Stimulated activated CD8-positive, alpha-beta memory T cell treated with anti-CD3 and anti-CD28 coated beads, Interleukin-7, amount 100 ng/mL, for 4 hours (primary cell): ENCODE measurements around the gene STMN3.
"Not testable (repeated sequence)": the region's sequence is repeated elsewhere in the genome, so short reads cannot be mapped to it uniquely, and the experiment has no call there.

Source experiments
- DNase-seq, 2 donors: peaks; one replicate each; pipeline ENCODE4 v3.0.0-alpha.2; 2020; ENCODE audit warnings: low read depth in 2 of 2

The STMN3 gene

DNA sequence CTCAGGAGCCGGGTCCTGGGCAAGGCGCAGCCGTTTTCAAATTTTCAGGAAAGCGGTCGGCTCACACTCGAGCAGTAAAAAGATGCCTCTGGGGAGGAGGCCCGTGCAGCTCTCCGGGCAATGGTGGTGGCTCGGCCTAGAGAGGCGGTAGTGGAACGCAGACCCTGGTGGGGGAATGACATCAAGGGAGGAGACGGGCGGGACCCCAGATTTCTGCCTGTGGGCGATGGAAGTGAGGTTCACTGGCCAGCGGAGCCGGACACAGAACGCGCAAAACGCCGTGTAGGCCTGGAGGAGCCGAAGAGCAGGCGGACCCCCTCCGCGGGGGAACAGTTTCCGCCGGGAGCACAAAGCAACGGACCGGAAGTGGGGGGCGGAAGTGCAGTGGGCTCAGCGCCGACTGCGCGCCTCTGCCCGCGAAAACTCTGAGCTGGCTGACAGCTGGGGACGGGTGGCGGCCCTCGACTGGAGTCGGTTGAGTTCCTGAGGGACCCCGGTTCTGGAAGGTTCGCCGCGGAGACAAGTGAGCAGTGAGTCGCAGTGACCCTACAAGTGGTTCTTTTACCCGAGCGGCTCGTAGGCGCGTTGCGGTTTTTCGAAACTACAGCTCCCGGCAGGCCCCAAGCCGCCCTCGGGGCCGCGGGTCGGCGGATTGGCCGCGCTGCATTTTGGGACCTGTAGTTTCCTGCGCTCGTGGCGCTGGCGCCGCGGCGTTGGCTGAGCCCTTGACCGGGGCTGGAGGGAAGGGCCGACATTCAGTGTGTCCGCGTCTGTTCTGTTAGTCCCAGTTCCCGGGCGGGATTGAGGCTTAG, 4.9 kb upstream of the STMN3 start, which contains the start of gene RTEL1:
TSS of gene RTEL1 (plus strand) at position 376 of the 812 bp plus-strand sequence. CDS start 1,091 bp downstream, outside the sequence.
- DNase-seq = peak; percentile 76 to 82

DNA sequence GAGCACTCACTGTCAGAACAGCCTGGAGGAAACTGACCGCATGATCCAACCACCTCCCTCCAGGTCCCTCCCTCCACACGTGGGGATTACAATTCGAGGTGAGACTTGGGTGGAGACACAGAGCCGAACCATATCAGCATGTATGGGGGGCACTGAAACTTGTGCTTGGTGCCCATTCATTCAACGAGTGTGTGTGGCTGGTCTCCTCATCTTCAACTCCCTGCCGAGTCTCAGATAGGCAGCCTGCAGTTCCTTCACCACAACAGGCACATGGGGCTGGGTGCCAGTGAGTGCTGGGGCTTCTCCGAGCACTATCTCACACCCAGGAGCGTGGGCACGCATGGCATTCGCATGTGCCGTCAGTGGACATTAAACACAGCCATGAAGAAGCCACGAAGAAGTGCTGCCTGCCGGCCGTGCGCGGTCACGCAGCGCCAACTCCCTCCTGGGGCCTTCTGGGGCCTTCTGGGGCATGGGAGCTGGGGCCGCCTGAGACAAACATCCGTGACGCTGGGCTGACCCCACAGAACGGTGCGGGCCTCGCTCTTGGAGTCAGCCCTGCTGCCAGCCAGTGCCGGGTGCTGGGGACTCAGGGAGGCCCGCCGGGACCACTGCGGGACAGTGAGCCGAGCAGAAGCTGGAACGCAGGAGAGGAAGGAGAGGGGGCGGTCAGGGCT, 4.2 kb upstream of the STMN3 start:
- DNase-seq = no peak

DNA sequence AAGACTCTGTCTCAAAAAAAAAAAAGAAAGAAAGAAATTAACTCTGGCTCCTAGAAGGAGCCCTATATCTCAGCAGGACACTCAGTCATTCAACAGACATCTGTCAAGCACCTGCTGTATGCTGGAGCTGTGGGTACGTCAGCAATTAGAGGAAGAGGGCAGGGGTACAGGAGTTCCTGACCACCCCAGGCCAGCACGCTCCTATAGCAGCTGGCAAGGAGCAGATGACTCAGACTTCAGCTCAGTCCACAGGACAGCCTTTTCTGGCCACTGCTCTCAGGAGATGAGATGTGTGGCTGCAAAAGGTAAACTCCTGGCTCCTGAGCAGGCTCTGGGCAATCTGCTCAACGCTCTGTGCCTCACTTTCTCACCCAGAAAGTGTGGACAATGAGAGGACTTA, 3.2 kb upstream of the STMN3 start:
- DNase-seq = no peak

DNA sequence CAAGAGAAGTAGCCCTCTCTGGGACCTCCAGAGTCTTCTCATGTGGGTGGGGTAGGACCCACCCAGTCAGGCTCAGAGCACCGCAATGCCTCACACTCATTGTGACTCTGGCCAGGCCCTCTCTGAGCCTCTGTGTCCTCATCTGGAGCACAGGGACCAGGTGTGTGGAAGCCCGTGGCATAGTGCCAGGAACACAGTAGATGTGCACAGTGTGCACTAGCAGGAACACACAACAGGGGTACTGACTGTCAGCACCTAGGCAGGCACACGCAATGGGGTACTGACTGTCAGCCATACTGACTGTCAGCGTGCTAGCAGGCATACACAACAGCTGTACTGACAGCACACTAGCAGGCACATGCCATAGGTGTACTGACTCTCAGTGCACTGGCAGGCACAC, 2.0 kb upstream of the STMN3 start:
- no peak for DNase-seq

DNA sequence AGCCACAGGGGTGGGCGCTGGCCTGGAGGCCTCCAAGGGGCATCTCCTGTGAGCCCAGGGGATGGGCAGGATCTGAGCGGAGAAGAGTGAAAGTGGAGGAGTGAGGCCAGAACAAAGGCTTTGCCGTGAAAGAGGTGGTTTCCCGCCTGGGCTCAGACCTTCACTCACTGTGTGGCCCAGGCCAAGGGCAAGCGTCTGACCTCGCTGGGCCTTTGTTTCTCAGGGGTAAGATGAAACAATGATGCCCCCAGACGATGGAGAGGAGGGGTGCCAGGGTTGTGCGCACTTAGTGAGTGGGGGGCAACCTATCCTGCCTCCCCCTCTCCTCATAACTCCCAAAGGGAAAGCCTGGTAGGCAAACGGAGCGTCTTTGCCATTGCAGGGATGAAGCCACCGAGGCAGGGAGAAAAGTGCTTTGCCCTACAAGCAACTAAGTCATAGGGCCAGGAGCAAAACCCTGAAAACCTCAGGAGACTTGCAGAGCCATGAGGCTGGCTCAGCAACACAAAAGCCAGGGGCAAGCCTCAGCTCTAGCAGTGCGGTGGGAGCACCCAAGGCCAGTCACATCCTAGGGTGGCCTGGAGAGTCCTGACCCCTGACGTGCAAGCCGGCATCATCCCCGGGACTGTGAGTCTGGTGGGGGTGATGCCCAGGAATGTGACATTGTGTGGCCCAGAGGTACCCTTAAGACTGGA, 897 bp upstream of the STMN3 start:
- no peak for DNase-seq

DNA sequence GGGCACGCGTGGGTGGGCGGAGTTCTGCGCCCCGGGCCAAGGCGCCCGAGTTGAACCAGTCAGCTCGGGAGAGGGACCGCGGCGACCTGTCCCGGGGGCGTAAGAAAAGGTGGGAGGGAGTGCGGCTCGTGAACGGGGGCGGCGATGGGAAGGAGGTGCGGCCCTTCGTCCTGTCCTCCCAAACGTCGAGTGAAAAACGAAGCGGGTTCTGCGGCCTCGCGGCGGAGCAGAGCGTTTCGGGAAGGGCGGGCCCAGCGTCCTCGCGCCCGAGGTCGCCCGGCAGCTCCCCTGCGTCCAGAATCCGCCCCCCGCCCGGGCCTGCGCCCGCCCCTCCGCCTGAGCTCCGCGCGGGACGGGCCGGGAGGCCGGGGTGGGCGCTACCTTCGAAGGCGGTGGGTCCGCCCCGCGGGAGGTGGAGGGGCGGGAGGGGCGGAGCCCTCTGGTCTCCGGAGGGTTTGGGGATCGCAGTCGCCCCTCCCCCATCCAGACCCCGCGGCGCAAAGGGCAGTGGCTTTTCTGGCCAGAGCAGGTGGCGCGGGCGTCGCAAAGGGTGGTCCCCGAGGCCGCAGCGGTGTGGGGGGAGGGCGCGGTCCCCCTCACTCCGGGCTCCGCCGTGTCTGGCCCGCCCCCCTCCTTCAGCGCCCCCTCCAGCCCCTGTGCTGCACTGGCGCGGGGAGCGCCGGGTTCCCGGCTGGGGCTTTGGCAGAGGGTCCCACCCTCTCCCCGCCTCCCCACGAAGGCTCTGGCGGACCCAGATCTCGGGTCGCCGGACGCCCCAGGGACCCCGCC, 838 bp downstream of the STMN3 start:
- peak in 1 of 2 donors; percentile 45 for DNase-seq

DNA sequence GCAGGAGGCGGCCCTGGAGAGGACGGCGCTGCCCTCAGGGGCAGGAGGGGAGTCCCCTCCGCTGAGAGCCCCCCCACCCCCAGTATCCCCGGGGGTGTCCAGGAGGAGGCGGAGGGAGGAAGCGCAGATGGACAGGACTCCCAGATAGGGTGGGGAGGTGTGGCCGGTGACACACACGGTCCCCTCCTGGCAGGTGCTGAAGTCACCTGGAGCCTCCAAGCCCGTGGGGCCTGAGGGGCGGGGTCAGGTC, 1.4 kb downstream of the STMN3 start:
- no peak for DNase-seq

DNA sequence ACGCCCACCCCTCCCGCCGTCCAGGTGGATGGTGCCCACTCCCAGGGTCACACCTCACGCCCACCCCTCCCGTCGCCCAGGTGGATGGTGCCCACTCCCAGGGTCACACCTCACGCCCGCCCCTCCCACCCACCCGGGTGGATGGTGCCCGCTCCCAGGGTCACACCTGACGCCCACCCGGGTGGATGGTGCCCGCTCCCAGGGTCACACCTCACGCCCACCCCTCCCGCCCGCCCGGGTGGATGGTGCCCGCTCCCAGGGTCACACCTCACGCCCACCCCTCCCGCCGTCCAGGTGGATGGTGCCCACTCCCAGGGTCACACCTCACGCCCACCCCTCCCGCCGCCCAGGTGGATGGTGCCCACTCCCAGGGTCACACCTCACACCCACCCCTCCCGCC, 2.7 kb downstream of the STMN3 start:
- not testable (repeated sequence) for DNase-seq

DNA sequence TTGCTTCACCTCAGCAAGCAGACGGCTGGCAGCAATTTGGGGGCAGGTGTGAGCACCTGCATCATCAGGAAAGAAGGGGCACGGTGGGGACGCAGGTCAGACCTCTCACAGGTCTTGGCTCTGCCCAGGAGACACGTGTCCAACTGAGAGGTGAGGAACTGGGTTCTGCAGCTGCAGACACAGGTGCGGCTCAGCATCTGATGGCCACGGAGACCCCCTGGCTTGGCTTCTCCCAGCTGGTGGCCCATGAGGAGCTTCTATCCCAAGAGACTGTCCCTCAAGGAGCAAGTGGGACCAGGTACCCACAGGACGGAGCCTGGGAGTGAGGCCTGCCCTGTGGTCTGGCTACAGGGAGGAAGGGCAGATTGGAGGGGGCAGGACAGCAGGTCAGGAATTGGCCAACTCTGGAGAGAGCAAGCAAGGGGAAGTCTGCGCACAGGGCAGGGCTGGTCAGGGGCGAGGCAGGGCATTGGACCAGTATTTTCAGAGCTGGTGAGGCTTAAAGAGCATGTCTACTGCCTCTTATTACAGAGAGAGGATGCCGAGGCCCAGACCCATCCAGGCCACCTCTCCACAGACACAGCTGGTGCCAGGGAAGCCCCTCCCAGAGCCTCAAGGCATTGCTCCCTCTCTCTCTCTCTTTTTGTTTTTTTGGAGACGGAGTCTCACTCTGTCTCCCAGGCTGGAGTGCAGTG, 4.2 kb downstream of the STMN3 start:
- no peak for DNase-seq

DNA sequence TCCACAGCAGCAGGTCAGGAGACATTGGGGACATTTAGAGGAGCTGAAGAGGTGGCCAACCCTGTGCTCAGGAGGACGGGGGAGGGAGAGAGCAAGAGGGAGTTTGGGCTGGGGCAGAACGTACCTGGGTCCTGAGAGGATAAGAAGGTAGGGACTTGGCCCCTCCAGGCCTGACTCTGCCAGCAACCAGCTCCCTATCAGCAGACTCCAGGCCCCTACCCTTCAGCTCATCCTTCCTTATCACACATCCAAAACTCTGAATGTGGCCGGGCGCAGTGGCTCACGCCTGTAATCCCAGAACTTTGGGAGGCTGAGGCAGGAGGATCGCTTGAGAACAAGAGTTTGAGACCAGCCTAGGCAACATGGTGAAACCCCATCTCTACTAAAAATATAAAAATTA, 5.0 kb downstream of the STMN3 start:
- DNase-seq = no peak

DNA sequence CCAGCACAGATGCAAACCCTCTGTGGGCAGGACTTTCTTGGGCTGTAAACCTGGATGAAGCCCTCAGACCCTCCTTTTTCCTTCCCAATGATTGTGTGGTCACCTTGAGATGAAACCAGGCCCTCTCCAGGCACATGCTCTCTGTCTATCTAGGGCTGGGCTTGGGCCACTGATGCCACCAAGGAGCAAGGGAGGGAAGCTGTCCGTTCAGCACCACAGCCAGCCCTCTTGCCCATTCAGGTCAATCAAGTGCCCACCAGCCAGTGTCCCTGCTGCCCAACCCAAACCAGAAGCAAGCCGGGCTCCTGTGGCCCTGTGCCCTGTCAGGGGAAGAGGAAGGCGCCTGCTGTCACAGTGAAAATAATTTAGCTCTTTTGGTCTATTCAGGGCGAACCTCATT, 8.0 kb downstream of the STMN3 start:
- no peak for DNase-seq

DNA sequence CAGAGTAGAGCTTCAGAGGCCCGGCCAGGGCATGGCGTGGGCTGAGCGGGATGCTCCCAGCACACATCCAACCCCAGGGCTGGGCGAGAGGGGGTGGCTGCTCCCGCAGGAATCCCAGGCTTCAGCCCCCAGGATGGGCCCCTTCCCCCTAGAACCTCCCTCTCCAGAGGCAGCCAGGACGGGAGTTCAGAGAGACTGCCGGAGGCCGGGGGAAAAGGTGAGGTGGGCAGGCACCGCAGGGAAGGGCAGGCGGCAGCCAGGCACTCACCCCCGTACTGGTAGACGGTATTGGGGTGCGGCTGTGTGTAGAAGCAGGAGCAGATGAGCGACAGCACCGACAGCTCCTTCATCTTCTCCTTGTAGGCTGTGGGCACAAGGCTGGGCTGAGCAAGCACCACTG, 9.3 kb downstream of the STMN3 start:
- no peak for DNase-seq

DNA sequence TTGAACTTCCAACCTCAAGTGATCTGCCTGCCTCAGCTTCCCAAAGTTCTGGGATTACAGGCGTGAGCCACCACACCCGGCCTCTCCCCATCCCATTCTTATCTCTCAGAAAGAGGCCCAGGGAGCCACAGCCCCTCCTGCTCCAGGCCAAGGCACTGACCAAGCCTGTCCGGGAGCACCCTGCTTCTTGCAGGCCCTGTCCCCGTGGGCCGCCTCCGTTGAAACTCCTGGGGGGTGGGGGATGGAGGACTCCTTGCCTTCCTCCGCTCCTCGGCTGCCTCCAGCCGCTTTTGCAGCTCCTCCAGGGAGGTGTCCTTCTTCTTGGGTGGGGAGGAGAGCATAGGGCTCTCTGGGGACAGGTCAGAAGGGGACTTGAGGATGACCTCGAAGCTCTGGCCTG, 9.7 kb downstream of the STMN3 start:
- no peak for DNase-seq

DNA sequence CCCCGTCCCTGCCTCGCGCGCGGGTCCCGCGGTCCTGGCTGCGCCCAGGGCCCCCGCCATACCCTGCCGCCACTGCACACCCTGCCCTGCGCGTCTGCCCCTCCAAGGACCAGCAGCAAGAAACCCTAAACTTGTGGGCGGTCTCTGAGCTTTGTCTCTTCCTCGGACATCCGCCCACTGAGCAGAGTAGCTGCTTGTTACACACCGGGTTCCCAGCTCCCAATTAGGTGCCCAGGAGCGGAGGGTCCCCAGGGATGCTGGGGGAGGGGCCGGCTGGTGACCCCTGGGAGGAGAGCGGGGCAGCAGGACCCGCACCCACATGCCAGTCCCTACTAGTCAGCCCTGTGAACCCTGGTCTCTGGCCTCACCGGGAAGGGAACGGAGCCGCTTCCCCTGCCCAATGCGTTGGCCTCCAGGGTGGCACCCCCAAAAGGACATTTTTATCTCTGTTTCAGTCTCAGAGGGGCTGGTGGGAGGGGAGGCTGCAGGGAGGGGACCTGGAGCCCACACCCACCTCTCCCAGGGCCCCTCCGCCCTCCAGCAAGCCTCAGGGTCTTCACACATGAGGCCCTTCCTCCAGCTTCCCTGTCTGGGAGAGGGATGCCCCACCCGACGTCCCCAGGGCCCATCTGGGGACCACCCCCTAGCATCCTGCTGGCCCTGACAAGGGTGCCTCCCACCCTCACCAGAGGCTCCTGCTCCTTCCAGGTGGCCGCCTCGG, 10.5 kb downstream of the STMN3 start:
- no peak for DNase-seq

DNA sequence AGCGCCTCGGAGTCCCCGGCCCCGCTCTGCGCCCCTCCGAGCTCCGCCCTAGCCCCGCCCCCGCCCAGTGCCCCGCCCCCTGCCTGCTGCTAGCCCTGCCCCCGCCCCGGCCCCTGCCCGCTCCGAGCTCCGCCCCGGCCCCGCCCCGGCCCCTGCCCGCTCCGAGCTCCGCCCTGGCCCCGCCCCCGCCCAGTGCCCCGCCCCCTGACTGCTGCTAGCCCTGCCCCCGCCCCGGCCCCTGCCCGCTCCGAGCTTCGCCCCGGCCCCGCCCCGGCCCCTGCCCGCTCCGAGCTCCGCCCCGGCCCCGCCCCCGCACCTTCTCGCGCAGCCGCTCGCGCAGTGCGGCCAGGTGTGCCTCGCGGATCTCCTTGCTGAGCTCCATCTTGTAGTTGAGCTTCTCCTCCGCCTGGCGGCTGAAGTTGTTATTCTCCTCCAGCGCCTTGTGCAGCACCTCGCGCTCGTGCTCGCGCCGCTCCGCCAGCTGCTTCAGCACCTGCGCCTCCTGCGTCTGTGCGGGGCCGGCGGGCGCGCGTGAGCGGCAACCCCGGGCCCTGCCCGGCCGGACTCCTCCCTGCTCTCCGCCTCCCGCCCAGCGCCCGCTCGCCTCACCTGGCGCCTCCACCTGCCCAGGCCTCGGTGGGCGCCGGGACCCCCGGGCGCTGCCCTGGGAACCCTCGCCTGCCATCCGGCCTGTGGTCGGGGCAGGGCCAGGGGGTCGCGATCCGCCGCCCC, 11.3 kb downstream of the STMN3 start:
- DNase-seq = peak; percentile 92 to 97

DNA sequence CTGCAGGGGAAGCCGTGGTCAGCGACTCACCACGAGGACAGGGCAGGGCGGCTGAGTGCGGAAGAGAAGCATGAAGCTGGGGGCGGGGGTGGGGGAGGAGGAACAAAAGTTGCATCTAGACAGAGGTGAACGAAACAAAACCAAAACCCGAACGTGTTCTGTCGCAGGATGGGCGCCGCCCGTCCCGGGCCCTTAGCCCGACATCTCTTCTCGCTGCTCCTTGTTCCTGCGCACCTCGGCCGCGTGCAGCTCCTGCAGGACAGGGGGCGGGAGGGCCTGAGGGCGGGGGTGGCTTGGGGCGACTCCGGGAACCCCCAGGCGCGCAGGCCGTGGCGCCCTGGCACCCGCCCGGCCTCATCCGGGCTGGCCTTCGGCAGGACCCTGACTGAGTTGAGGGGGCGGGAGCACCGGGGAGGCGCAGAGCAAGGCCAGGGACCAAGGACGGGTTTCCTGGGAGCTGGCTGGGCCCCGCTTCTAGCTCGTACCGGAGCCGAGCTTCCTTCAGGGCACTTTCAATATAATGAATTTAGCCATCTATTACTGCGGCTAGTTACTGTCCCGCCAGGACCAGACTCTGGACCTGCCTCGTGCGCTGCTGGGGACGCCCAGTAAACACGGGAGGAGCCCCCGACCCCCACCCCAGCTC, 12.0 kb downstream of the STMN3 start:
- peak in 1 of 2 donors; percentile 44 for DNase-seq

DNA sequence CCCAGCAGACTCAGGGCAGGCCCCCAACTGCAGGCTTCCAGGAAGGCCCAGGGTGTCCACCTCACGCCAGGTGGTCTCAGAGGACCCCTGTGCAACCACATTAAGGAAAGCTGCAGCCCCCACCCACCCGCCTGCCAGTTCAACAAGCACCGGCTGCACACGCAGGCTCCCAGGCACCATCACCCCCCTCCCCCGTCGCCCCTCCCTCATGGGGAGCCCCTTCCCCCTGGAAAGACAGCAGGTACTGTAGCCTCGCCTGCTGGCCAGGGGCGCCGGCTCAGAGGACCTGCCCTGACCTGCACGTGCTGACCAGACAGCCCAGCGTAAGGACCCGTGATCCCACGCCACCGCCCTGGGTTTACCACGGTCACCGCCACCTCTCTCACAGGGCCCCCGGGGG, 12.5 kb downstream of the STMN3 start:
- not testable (repeated sequence) for DNase-seq

DNA sequence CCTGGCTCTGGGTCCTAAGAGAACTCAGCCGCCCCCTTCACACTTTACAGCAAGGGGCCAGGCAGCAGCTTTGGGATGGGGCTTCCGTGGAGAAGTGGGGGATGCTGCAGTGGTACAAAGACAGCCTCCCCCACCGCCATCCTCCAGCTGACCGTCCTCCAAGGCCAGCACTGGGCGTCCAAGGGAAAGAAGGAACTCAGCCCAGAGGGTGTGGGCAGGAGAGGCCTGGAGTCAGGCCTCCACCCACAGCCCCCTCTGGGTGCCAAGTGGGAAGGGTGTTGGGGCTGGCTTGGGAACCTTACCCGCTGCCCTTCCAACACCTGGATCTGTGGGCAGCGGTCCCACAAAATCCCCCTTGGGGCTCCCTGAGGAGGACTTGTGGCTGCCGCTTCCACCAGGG, 13.1 kb downstream of the STMN3 start:
- DNase-seq = no peak

DNA sequence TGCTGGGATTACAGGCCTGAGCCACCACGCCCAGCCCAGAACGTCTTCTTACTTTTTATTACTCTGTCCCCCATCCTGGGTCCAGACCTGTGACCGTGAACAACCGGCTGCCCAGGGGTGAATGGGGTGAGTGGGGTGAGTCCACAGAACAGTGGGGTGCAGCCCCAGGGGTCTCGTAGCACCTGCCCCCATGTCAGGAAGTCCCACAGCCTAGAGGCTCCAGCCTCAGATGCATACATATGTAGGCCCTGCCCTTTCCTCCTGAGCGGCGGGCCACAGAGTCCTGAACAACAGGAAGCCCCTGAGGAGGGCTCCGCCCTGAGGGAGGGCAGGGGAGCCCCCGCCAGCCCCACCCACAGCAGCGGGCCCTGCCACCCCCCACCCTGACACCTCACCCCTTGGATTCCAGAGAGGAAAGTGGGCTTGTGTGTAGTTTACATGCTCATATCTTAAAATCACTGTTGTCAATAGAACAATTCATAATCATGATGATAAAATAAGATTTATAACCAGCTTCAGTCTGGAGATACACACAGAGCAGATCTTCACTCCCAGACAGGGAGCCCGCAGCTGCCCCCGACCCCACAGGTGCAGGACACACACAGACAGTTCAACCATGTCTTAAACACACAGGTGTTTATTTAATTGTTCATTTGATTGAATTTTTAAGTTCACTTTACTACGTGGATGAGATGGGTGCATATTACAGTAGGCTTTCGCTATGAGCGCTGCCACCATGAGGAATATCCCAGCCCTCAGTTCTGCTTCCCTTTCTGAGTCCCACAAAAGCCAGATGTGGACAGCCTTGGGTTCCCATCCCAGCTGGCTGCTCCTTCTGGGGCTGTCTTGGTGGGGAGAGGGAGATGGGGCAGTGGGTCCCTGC, 13.9 kb downstream of the STMN3 start:
- peak; percentile 47 to 62 for DNase-seq
